ENCODE data around the gene RRP12. TPM values are rescaled to one million over a fixed set of nuclear protein-coding genes. Genes with fewer than 3 reads are reported as not detected.

The RRP12 gene
- polyA plus RNA-seq, 1 of the 3 experiments (the other 2 are of a cell fraction), result 46.4 TPM

- ChIA-PET CTCF (no interaction called here), POLR2A (no interaction called here)
- H2AFZ ChIP-seq (ENCODE audit: low read depth), result no peak overlapping the region
- H3K4me2 ChIP-seq, result no peak overlapping the region
- no peak overlapping the region for H3K4me3 ChIP-seq (ENCODE audit: low read depth in 2 of 2, low read length in 1 of 2)
- no peaks in the 10 kb centered on the region for H3K79me2 ChIP-seq (ENCODE audit: insufficient read depth)
- no peaks in the 10 kb centered on the region for H3K27me3 ChIP-seq (ENCODE audit: insufficient read depth)
- TF ChIP-seq REST (IDR thresholded peaks at IDR 0.05; ENCODE audit: low read depth, low read length), result no peak
- no peak for TF ChIP-seq IRF3 (IDR thresholded peaks at IDR 0.05; ENCODE audit: low read depth, low read length)
- no peak for TF ChIP-seq FOXM1 (IDR thresholded peaks at IDR 0.05; ENCODE audit: low read depth)
- TF ChIP-seq TCF12 (IDR thresholded peaks at IDR 0.05), result no peak
- no peak for TF ChIP-seq FOXJ3 (CRISPR knock-in tag; IDR thresholded peaks at IDR 0.05)
- TF ChIP-seq SIN3A (IDR thresholded peaks at IDR 0.05; ENCODE audit: borderline replicate concordance, low read depth, low read length), result no peak
- TF ChIP-seq SMC3 (IDR thresholded peaks at IDR 0.05; ENCODE audit: low read depth, low read length), result no peak
- TF ChIP-seq ELF1 (IDR thresholded peaks at IDR 0.05), result no peak
- TF ChIP-seq JUND (IDR thresholded peaks at IDR 0.05), result no peak
- TF ChIP-seq TAF1 (IDR thresholded peaks at IDR 0.05; ENCODE audit: borderline replicate concordance, low read depth, low read length), result no peak
- no peak for TF ChIP-seq EP300 (IDR thresholded peaks at IDR 0.05; ENCODE audit: borderline replicate concordance in 1 of 2, low read depth in 1 of 2, low read length in 1 of 2)
- no peak for TF ChIP-seq GATA2 (CRISPR knock-in tag; IDR thresholded peaks at IDR 0.05)
- no peak for TF ChIP-seq MXI1 (IDR thresholded peaks at IDR 0.05; ENCODE audit: low read depth, low read length)
- no peak for TF ChIP-seq YY1 (IDR thresholded peaks at IDR 0.05; ENCODE audit: low read depth)
- no peak for TF ChIP-seq RAD21 (IDR thresholded peaks at IDR 0.05; ENCODE audit: low read length)
- no peak for TF ChIP-seq RCOR1 (IDR thresholded peaks at IDR 0.05; ENCODE audit: low read length)
- no peak for TF ChIP-seq FOSL2 (IDR thresholded peaks at IDR 0.05; ENCODE audit: borderline replicate concordance, low read depth)
- no peak for TF ChIP-seq PBX3 (IDR thresholded peaks at IDR 0.05)
- TF ChIP-seq USF2 (IDR thresholded peaks at IDR 0.05; ENCODE audit: borderline replicate concordance, low read depth, low read length), result no peak
- TF ChIP-seq NRF1 (IDR thresholded peaks at IDR 0.05; ENCODE audit: low read depth, low read length), result no peak
- H3F3A ChIP-seq (replicated peaks; ENCODE audit: insufficient read depth), result peaks cover 5% of the 10 kb centered on the region
- no peaks in the 10 kb centered on the region for H4K20me1 ChIP-seq (ENCODE audit: insufficient read depth)
- H3K4me1 ChIP-seq (ENCODE audit: control insufficient read depth in 1 of 2, insufficient read depth in 2 of 2, low read depth in 1 of 2, low read length in 1 of 2), result no peaks in the 10 kb centered on the region; a peak in 1 of 4 replicates
- H3K9me3 ChIP-seq, result no peaks in the 10 kb centered on the region
- H3K36me3 ChIP-seq (replicated peaks in 1 of 2; ENCODE audit: control insufficient read depth in 1 of 2, insufficient read depth in 2 of 2, low read length in 1 of 2), result no peaks in the 10 kb centered on the region
- H3K27ac ChIP-seq (ENCODE audit: low read depth in 2 of 2, low read length in 1 of 2), result no peak overlapping the region
- H3K9ac ChIP-seq, result no peak overlapping the region
- no peak for DNase-seq
- WGBS (ENCODE audit: low lambda C conversion rate), result 78% methylated on average over 9 of the region's 9 CpGs
- no peaks in the 10 kb centered on the region for H3K9me2 ChIP-seq
Measured at GRCh38 chr10:97325754-97326153, 75.4 kb downstream of the RRP12 start.
